GM12878 (cell line): ENCODE data around the gene RABL2B. TPM values are rescaled to one million over a fixed set of nuclear protein-coding genes. Genes with fewer than 3 reads are reported as not detected.
"Not testable (repeated sequence)": the region's sequence is repeated elsewhere in the genome, so short reads cannot be mapped to it uniquely, and the experiment has no call there.

Experiments used
- ATAC-seq: fragments of 200-7000 bp; cut with Tn5 transposase; 3 replicates; pipeline ENCODE4 v1.9.1; 2020; ENCODE audit warnings: mild to moderate bottlenecking, moderate library complexity
- Bru-seq: library from RNA; stranded (reverse); fragments of 400-500 nt; gene quantifications from one replicate; lab custom pipeline; 2021; lab: Mats Ljungman, UMichigan
- BruChase-seq, 2 experiments: library from RNA; stranded (reverse); fragments of 400-500 nt; gene quantifications; one replicate each; lab custom pipeline; 2021; lab: Mats Ljungman, UMichigan
- BruUV-seq: library from RNA; stranded (reverse); fragments of 400-500 nt; replicated peaks from 2 replicates; lab custom pipeline; 2021; lab: Mats Ljungman, UMichigan
- CTCF ChIA-PET: fragments of 300-600 bp; sonication (Branson Sonifier 250); formaldehyde crosslinking; extraction: SDS; loops from one replicate; lab custom pipeline; 2021; ENCODE audit warnings: inconsistent platforms; lab: Yijun Ruan, JAX
- POLR2A ChIA-PET: fragments of 350-600 bp; formaldehyde crosslinking; extraction: SDS; loops from one replicate; lab custom pipeline; 2021; ENCODE audit warnings: inconsistent platforms; lab: Charles Lee
- RAD21 ChIA-PET: fragments of 300-600 bp; sonication (Branson Sonifier 250); formaldehyde crosslinking; loops from one replicate; lab custom pipeline; 2023; ENCODE audit warnings: antibody characterized with exemption; ENCODE audit not compliant: unreplicated experiment; lab: Charles Lee
- SMC1A ChIA-PET: fragments of 300-600 bp; sonication (Branson Sonifier 250); formaldehyde crosslinking; loops from one replicate; lab custom pipeline; 2023; ENCODE audit not compliant: unreplicated experiment, uncharacterized antibody; lab: Charles Lee
- DNase-seq: peaks from one replicate; pipeline ENCODE4 v3.0.0-alpha.2; 2011; ENCODE audit warnings: low read depth, low spot score
- FAIRE-seq: peaks from 3 replicates; lab custom pipeline; 2011; peaks lifted over from hg19 to GRCh38; lab: Jason Lieb, UNC
- H2AFZ ChIP-seq: 2 replicates; pipeline ENCODE4 v1.6.0; 2011; ENCODE audit warnings: low read depth, low read length, control low read depth; ENCODE audit not compliant: control insufficient read depth
- H3K27ac ChIP-seq: 2 replicates; pipeline ENCODE4 v1.5.1; 2011; ENCODE audit warnings: control low read depth; ENCODE audit not compliant: control insufficient read depth, insufficient read depth
- H3K27me3 ChIP-seq, 2 experiments: replicated peaks in 1 of 2; 2 replicates each; pipeline versions ENCODE4 v1.6.0 to v1.6.1; 2011; ENCODE audit warnings: low read length in 1 of 2; ENCODE audit not compliant: control insufficient read depth in 2 of 2, insufficient read depth in 2 of 2
- H3K36me3 ChIP-seq, 2 experiments: 2 replicates each; pipeline ENCODE4 v1.5.1; 2011; ENCODE audit warnings: low read length in 1 of 2; ENCODE audit not compliant: control insufficient read depth in 2 of 2, insufficient read depth in 2 of 2
- H3K4me1 ChIP-seq: 2 replicates; pipeline ENCODE4 v1.6.1; 2011; ENCODE audit warnings: mild to moderate bottlenecking, low read length, moderate library complexity, mixed read lengths; ENCODE audit not compliant: control insufficient read depth, insufficient read depth
- H3K4me2 ChIP-seq: 2 replicates; pipeline ENCODE4 v1.6.0; 2011; ENCODE audit warnings: control low read depth; ENCODE audit not compliant: control insufficient read depth, insufficient read depth
- H3K4me3 ChIP-seq: fragments of 200-600 bp; sonication (generic); 2 replicates; pipeline ENCODE4 v1.5.1; 2016
- H3K79me2 ChIP-seq: 2 replicates; pipeline ENCODE4 v1.6.0; 2011; ENCODE audit warnings: low read length; ENCODE audit not compliant: control insufficient read depth, insufficient read depth
- H3K9ac ChIP-seq: 2 replicates; pipeline ENCODE4 v1.8.0; 2011; ENCODE audit warnings: low read length, control low read depth, mixed read lengths; ENCODE audit not compliant: control insufficient read depth, insufficient read depth
- H3K9me3 ChIP-seq: replicated peaks from 3 replicates; pipeline ENCODE4 v1.5.1; 2011; ENCODE audit warnings: mild to moderate bottlenecking, low read length; ENCODE audit not compliant: control insufficient read depth, insufficient read depth
- H4K20me1 ChIP-seq: 2 replicates; pipeline ENCODE4 v1.6.0; 2011; ENCODE audit not compliant: control insufficient read depth, insufficient read depth
- BHLHE40 ChIP-seq, 2 experiments: fragments of 450-650 bp in 1 of 2; IDR thresholded peaks; 2 replicates each; pipeline ENCODE4 v1.6.1; 2011 to 2017; ENCODE audit warnings: low read depth in 2 of 2, borderline replicate concordance in 1 of 2, improper control_type of control experiment in 1 of 2, low read length in 1 of 2, mild to moderate bottlenecking in 1 of 2
- HCFC1 ChIP-seq: fragments of 150-350 bp; IDR thresholded peaks from 2 replicates; pipeline ENCODE4 v1.6.1; 2014; ENCODE audit warnings: low read length
- HDAC6 ChIP-seq: fragments of 200-600 bp; sonication (generic); IDR thresholded peaks from one replicate; pipeline ENCODE4 v1.8.0; 2017; ENCODE audit warnings: antibody characterized with exemption; ENCODE audit not compliant: unreplicated experiment
- MXI1 ChIP-seq: fragments of 150-350 bp; IDR thresholded peaks from 2 replicates; pipeline ENCODE4 v1.6.1; 2011; ENCODE audit warnings: low read depth, mild to moderate bottlenecking, inconsistent platforms, low read length, improper control_type of control experiment
- MYB ChIP-seq: fragments of 150-350 bp; IDR thresholded peaks from 2 replicates; pipeline ENCODE4 v1.6.1; 2014; ENCODE audit warnings: mild to moderate bottlenecking, low read depth, low read length, borderline replicate concordance
- MYC ChIP-seq: IDR thresholded peaks from 2 replicates; pipeline ENCODE4 v1.6.1; 2011; ENCODE audit warnings: mild to moderate bottlenecking, low read length, moderate library complexity, inconsistent platforms; ENCODE audit not compliant: insufficient read depth, insufficient replicate concordance, insufficient read length, severe bottlenecking
- NRF1 ChIP-seq: conservative IDR thresholded peaks from 2 replicates; pipeline ENCODE4 v1.6.1; 2011; ENCODE audit warnings: mild to moderate bottlenecking, low read depth, low read length, improper control_type of control experiment
- POLR2A ChIP-seq: IDR thresholded peaks from 2 replicates; pipeline ENCODE4 v1.6.1; 2011; ENCODE audit warnings: low read depth, mild to moderate bottlenecking, low read length
- SIN3A ChIP-seq: IDR thresholded peaks from 2 replicates; pipeline ENCODE4 v1.6.1; 2012; ENCODE audit warnings: low read depth, low read length, improper control_type of control experiment
- WGBS: methylation state at CpG from one replicate; pipeline ENCODE4 v1.1.6; 2016; ENCODE audit warnings: low lambda C conversion rate; ENCODE audit not compliant: insufficient replicate concordance, insufficient coverage; ENCODE audit errors: missing lambda C conversion rate; 5-methylcytosine and 5-hydroxymethylcytosine counted together
- in situ Hi-C: fragments of 300-500 bp; cut with MboI; formaldehyde crosslinking; loops from 9 replicates; pipeline ENCODE4 v1.14.3; 2018; ENCODE audit warnings: mixed read lengths
- intact Hi-C: fragments of 100-400 bp; cut with micrococcal nuclease; formaldehyde crosslinking; loops from one replicate; pipeline ENCODE4 v1.14.2; 2022; ENCODE audit not compliant: unreplicated experiment
- long read RNA-seq, 2 experiments: library from polyadenylated mRNA; unstranded; transcript quantifications; one replicate each; pipeline ENCODE4 v2.0.0, GENCODE V29; 2019 to 2020
- polyA minus RNA-seq, 3 experiments: library from RNA; depleted of rRNA, polyadenylated mRNA; stranded (reverse); fragments of >200 nt; gene quantifications; 2 replicates each; pipeline ENCODE4 v1.2.3, GENCODE V29; 2011
- polyA plus RNA-seq, 11 experiments: library from polyadenylated mRNA; depleted of rRNA in 4 of 11; unstranded in 6 of 11; stranded (reverse) in 5 of 11; fragments of >200 nt; fragmentation: Nextera tagmentation in 4 of 11; fragmentation: Illumina TruSeq in 1 of 11; extraction: Ambion mirVana in 4 of 11; extraction: Trizol in 1 of 11; gene quantifications; 1 replicate in 1 of 11; 2 replicates in 10 of 11; pipeline versions ENCODE4 v1.2.1 to v1.2.3, GENCODE V29; 2011 to 2016; ENCODE audit warnings: inconsistent platforms in 2 of 11, missing spikeins in 2 of 11, low read depth in 1 of 11
- total RNA-seq, 4 experiments: library from RNA; depleted of rRNA in 3 of 4; stranded (reverse); fragments of >200 nt in 3 of 4; fragmentation: Illumina TruSeq in 1 of 4; extraction: Trizol in 1 of 4; gene quantifications; 2 replicates each; pipeline versions ENCODE4 v1.2.1 to v1.2.3, GENCODE V29; 2013 to 2021
- TF ChIP-seq, protein P1 (sequence below): fragments of 450-650 bp; conservative IDR thresholded peaks from 2 replicates; pipeline ENCODE4 v1.6.1; 2017; ENCODE audit warnings: mild to moderate bottlenecking, moderate library complexity
- TF ChIP-seq, protein P2 (sequence below): fragments of 450-650 bp; IDR thresholded peaks from 2 replicates; pipeline ENCODE4 v1.6.1; 2017; ENCODE audit warnings: borderline replicate concordance
- TF ChIP-seq, protein P3 (sequence below): IDR thresholded peaks from 2 replicates; pipeline ENCODE4 v1.6.1; 2012; ENCODE audit warnings: low read depth, low read length, improper control_type of control experiment
- TF ChIP-seq, protein P4 (sequence below): IDR thresholded peaks from 2 replicates; pipeline ENCODE4 v1.6.1; 2012; ENCODE audit warnings: low read depth, low read length, improper control_type of control experiment

The RABL2B gene
- 49.7 and 52.3 TPM in 2 replicates for total RNA-seq (2013; cell fraction: nucleolus; rRNA removed)
- total RNA-seq (2014; rRNA removed): 9.8 and 13.8 TPM in 2 replicates
- total RNA-seq (2014; rRNA removed; fragmentation: Illumina TruSeq; extraction: Trizol): 8.9 and 9.0 TPM in 2 replicates
- 15.8 and 16.3 TPM in 2 replicates for total RNA-seq (2021)
- polyA plus RNA-seq (2011; ENCODE audit: low read depth): 9.7 TPM
- polyA plus RNA-seq (2011; rRNA removed): 18.5 and 27.4 TPM in 2 replicates
- 19.5 and 27.7 TPM in 2 replicates for polyA plus RNA-seq (2011; cell fraction: cytosol; rRNA removed)
- 58.0 and 66.6 TPM in 2 replicates for polyA plus RNA-seq (2011; cell fraction: nucleus; rRNA removed)
- polyA plus RNA-seq (2012): 15.9 and 17.1 TPM in 2 replicates
- 20.3 and 22.3 TPM in 2 replicates for polyA plus RNA-seq (2014; fragmentation: Illumina TruSeq; extraction: Trizol)
- polyA plus RNA-seq (2014; fragmentation: Nextera tagmentation; extraction: Ambion mirVana): 1 to 10 TPM; 3.1 to 3.7 TPM
- 20.4 and 24.7 TPM in 2 replicates for polyA plus RNA-seq (2014; rRNA removed)
- 10 to 100 TPM; 13.9 to 15.0 TPM for polyA plus RNA-seq (2016; fragmentation: Nextera tagmentation; extraction: Ambion mirVana)
- 17.3 and 22.2 TPM in 2 replicates for polyA minus RNA-seq (2011; rRNA and poly(A)+ RNA removed)
- polyA minus RNA-seq (2011; cell fraction: cytosol; rRNA and poly(A)+ RNA removed): 6.7 and 8.3 TPM in 2 replicates
- 15.0 and 20.7 TPM in 2 replicates for polyA minus RNA-seq (2011; cell fraction: nucleus; rRNA and poly(A)+ RNA removed)
- percentile 61 among the genes with signal in this experiment for Bru-seq, nascent RNA
- percentile 69 among the genes with signal in this experiment for BruChase-seq, experiment 1, labeled RNA remaining after a 6-hour chase
- BruChase-seq, experiment 2, labeled RNA remaining after a 2-hour chase: percentile 64 among the genes with signal in this experiment
- long read RNA-seq, experiment 1, partial matches to known transcripts: 0 of 9 reads
- long read RNA-seq, experiment 1, other reads (novel, unspliced or antisense): 8 of 9 reads
- long read RNA-seq, experiment 2, partial matches to known transcripts: 1 of 6 reads
- long read RNA-seq, experiment 2, other reads (novel, unspliced or antisense): 3 of 6 reads

DNA sequence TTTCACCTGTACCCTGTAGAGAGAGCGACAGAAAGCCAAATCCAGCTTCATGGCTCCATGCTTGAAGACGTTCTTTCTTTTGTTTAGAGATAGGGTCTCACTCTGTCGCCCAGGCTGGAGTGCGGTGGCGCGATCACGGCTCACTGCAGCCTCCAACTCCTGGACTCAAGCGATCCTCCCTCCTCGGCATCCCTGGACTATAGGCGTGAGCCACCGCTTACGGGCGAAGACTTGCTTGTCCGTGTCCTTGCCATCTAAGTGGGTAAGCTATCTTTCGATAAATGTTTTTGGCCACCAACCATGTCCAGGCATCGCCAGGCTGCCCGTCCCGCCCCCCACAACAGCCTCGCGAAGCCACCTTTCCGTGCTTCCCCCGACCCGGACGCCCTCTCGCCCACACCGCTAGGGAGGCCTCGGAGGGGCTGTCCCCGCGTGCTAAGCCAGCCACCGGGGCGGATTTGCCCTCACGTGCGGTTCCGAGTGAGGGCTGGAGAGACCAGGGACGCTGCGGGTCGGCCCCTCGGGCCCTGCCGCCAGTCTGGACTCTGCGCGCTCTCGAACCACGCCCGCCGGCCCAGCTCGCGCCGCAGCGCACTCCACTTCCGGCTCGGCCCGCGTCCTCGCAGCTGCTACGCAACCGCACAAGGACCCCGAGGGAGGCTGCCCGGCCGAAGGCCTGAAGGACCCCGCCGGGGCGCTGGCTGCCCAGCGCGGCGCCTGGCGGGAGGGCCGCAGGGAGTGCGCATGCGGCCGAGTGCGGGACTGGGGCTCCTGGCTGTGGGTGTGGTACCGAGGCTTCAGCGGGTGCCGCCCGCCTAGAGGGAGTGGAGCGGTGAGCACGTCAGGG, at the start of gene RABL2B:
RABL2B (minus strand) TSS at position 604 of the 847 bp plus-strand sequence. CDS start 1,342 bp downstream, outside the sequence.
- DNase-seq (peak; percentile 41), FAIRE-seq (peak; percentile 89), ATAC-seq (peak; percentile 96)
- H3K9me3 ChIP-seq, H3K36me3 ChIP-seq, SMC1A ChIA-PET, H3K79me2 ChIP-seq, intact Hi-C loops, H3K27me3 ChIP-seq, CTCF ChIA-PET, H3K27ac ChIP-seq, H3K4me1 ChIP-seq, H4K20me1 ChIP-seq, BruUV-seq, in situ Hi-C loops, H3K9ac ChIP-seq, POLR2A ChIA-PET, RAD21 ChIA-PET: not testable (repeated sequence)
- 2% methylated on average over 28 of the region's 77 CpGs for WGBS
- TF ChIP-seq POLR2A (peak; percentile 49; the same call in 1 of the 2 replicates), MYB (peak; percentile 90), BHLHE40 (IDR thresholded peaks at IDR 0.05; ENCODE audit: borderline replicate concordance in 1 of 2, low read depth in 2 of 2, low read length in 1 of 2) (peak in 1 of 2 experiments; percentile 87; a peak in 2 of 4 replicates), HDAC6 (peak; percentile 55), HCFC1 (peak; percentile 55; the same call in 1 of the 2 replicates), MXI1 (peak; percentile 92), NRF1 (0 out of 2 replicates have a peak, but pooled peaks have one; percentile 10), SIN3A (peak; percentile 89), MYC (peak; percentile 73)
- TF ChIP-seq, protein P1, sequence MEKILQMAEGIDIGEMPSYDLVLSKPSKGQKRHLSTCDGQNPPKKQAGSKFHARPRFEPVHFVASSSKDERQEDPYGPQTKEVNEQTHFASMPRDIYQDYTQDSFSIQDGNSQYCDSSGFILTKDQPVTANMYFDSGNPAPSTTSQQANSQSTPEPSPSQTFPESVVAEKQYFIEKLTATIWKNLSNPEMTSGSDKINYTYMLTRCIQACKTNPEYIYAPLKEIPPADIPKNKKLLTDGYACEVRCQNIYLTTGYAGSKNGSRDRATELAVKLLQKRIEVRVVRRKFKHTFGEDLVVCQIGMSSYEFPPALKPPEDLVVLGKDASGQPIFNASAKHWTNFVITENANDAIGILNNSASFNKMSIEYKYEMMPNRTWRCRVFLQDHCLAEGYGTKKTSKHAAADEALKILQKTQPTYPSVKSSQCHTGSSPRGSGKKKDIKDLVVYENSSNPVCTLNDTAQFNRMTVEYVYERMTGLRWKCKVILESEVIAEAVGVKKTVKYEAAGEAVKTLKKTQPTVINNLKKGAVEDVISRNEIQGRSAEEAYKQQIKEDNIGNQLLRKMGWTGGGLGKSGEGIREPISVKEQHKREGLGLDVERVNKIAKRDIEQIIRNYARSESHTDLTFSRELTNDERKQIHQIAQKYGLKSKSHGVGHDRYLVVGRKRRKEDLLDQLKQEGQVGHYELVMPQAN: peak; percentile 97
- TF ChIP-seq, protein P2, sequence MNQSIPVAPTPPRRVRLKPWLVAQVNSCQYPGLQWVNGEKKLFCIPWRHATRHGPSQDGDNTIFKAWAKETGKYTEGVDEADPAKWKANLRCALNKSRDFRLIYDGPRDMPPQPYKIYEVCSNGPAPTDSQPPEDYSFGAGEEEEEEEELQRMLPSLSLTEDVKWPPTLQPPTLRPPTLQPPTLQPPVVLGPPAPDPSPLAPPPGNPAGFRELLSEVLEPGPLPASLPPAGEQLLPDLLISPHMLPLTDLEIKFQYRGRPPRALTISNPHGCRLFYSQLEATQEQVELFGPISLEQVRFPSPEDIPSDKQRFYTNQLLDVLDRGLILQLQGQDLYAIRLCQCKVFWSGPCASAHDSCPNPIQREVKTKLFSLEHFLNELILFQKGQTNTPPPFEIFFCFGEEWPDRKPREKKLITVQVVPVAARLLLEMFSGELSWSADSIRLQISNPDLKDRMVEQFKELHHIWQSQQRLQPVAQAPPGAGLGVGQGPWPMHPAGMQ: peak; percentile 80
- TF ChIP-seq, protein P3, sequence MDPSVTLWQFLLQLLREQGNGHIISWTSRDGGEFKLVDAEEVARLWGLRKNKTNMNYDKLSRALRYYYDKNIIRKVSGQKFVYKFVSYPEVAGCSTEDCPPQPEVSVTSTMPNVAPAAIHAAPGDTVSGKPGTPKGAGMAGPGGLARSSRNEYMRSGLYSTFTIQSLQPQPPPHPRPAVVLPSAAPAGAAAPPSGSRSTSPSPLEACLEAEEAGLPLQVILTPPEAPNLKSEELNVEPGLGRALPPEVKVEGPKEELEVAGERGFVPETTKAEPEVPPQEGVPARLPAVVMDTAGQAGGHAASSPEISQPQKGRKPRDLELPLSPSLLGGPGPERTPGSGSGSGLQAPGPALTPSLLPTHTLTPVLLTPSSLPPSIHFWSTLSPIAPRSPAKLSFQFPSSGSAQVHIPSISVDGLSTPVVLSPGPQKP: peak; percentile 48; the same call in 1 of the 2 replicates
- TF ChIP-seq, protein P4, sequence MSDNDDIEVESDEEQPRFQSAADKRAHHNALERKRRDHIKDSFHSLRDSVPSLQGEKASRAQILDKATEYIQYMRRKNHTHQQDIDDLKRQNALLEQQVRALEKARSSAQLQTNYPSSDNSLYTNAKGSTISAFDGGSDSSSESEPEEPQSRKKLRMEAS: peak; percentile 79
- peak within 1 kb of the TSS; percentile 48; the same call in 1 of the 2 replicates for H3K4me2 ChIP-seq
- H3K4me3 ChIP-seq: peak within 1 kb of the TSS; percentile 69
- peak within 1 kb of the TSS; percentile 47 for H2AFZ ChIP-seq
